ENCODE measurements around the gene HNRNPUL2. TPM values are rescaled to one million over a fixed set of nuclear protein-coding genes. Genes with fewer than 3 reads are reported as not detected.
A peak's percentile ranks its signal among the peaks of the same experiment; 100 is the strongest.
"Not testable (repeated sequence)": the region's sequence is repeated elsewhere in the genome, so short reads cannot be mapped to it uniquely, and the experiment has no call there.

HNRNPUL2 gene
- total and polyA plus RNA-seq, 4 donors = 25.6 to 53.1 (median 35.5) TPM

GRCh38 chr11:62737196-62737595 is 9.9 kb upstream of the HNRNPUL2 start:
- H3K27me3 ChIP-seq (ENCODE audit: control insufficient read depth in 3 of 3, insufficient read depth in 3 of 3, low read length in 2 of 3) = no peaks in the 10 kb centered on the region
- ATAC-seq (ENCODE audit: insufficient read depth, low FRiP score) = no peak
- TF ChIP-seq CTCF (IDR thresholded peaks at IDR 0.05; ENCODE audit: control extremely low read depth, extremely low read depth) = no peak
- H3K27ac ChIP-seq (ENCODE audit: low read depth in 1 of 2, low read length in 1 of 2) = no peak overlapping the region
- H3K4me1 ChIP-seq (ENCODE audit: control insufficient read depth in 5 of 5, insufficient read depth in 5 of 5, low read length in 5 of 5) = no peaks in the 10 kb centered on the region
- H3K36me3 ChIP-seq (ENCODE audit: control insufficient read depth in 4 of 4, insufficient read depth in 4 of 4, low read length in 4 of 4) = peaks cover 16 to 35% (median 21%) of the 10 kb centered on the region in 4 donors
- no peak overlapping the region for H3K9ac ChIP-seq (ENCODE audit: insufficient read depth in 1 of 2, low read length in 2 of 2)
- H3K9me3 ChIP-seq (ENCODE audit: control insufficient read depth in 4 of 4, insufficient read depth in 3 of 4, low read length in 3 of 4) = no peaks in the 10 kb centered on the region
- no peak for DNase-seq
- no peak overlapping the region for H3K4me3 ChIP-seq

GRCh38 chr11:62732830-62733229 is 5.6 kb upstream of the HNRNPUL2 start:
- Histone ChIP-seq H3K4me1 (ENCODE audit: control insufficient read depth in 5 of 5, insufficient read depth in 5 of 5, low read length in 5 of 5) (peaks cover 0 to 10% (median 1%) of the 10 kb centered on the region in 5 donors), H3K27me3 (ENCODE audit: control insufficient read depth in 3 of 3, insufficient read depth in 3 of 3, low read length in 2 of 3) (no peaks in the 10 kb centered on the region), H3K9ac (ENCODE audit: insufficient read depth in 1 of 2, low read length in 2 of 2) (no peak overlapping the region), H3K27ac (ENCODE audit: low read depth in 1 of 2, low read length in 1 of 2) (no peak overlapping the region), H3K9me3 (ENCODE audit: control insufficient read depth in 4 of 4, insufficient read depth in 3 of 4, low read length in 3 of 4) (no peaks in the 10 kb centered on the region), H3K4me3 (no peak overlapping the region), H3K36me3 (ENCODE audit: control insufficient read depth in 4 of 4, insufficient read depth in 4 of 4, low read length in 4 of 4) (peaks cover 4 to 26% (median 7%) of the 10 kb centered on the region in 4 donors)
- no peak for TF ChIP-seq CTCF (IDR thresholded peaks at IDR 0.05; ENCODE audit: control extremely low read depth, extremely low read depth)
- 85 to 86% methylated on average over 2 of the region's 2 CpGs for WGBS, 2 donors
- peak in 2 of 3 donors; percentile 34 to 37 for DNase-seq
- no peak for ATAC-seq (ENCODE audit: insufficient read depth, low FRiP score)

- not testable (repeated sequence) for DNase-seq; H3K27ac ChIP-seq (ENCODE audit: low read depth in 1 of 2, low read length in 1 of 2); H3K27me3 ChIP-seq (ENCODE audit: control insufficient read depth in 3 of 3, insufficient read depth in 3 of 3, low read length in 2 of 3); H3K4me3 ChIP-seq; H3K9ac ChIP-seq (ENCODE audit: insufficient read depth in 1 of 2, low read length in 2 of 2); ATAC-seq (ENCODE audit: insufficient read depth, low FRiP score); H3K9me3 ChIP-seq (ENCODE audit: control insufficient read depth in 4 of 4, insufficient read depth in 3 of 4, low read length in 3 of 4)
- 87 to 89% methylated on average over 14 of the region's 14 CpGs for WGBS, 2 donors
- Histone ChIP-seq H3K4me1 (ENCODE audit: control insufficient read depth in 5 of 5, insufficient read depth in 5 of 5, low read length in 5 of 5) (peaks cover 0 to 22% (median 1%) of the 10 kb centered on the region in 5 donors), H3K36me3 (ENCODE audit: control insufficient read depth in 4 of 4, insufficient read depth in 4 of 4, low read length in 4 of 4) (peaks cover 0 to 20% (median 9%) of the 10 kb centered on the region in 4 donors)
These were observed 2.8 kb upstream of the HNRNPUL2 start for GRCh38 chr11:62730076-62730475.

GRCh38 chr11:62728171-62728988 is 1.1 kb upstream of the HNRNPUL2 start, which contains the start of gene TTC9C:
TSS of gene TTC9C (plus strand) at chr11:62728486. CDS start at chr11:62728849, 363 bp downstream.
- WGBS, 2 donors = 0% methylated on average over 29 of the region's 29 CpGs
- Histone ChIP-seq H3K36me3 (ENCODE audit: control insufficient read depth in 4 of 4, insufficient read depth in 4 of 4, low read length in 4 of 4) (peaks cover 2 to 20% (median 10%) of the 10 kb centered on the region in 4 donors), H3K9me3 (ENCODE audit: control insufficient read depth in 4 of 4, insufficient read depth in 3 of 4, low read length in 3 of 4) (no peaks in the 10 kb centered on the region), H3K27me3 (ENCODE audit: control insufficient read depth in 3 of 3, insufficient read depth in 3 of 3, low read length in 2 of 3) (no peaks in the 10 kb centered on the region), H3K4me3 (peak within 1 kb of the TSS; percentile 78), H3K9ac (ENCODE audit: insufficient read depth in 1 of 2, low read length in 2 of 2) (peak within 1 kb of the TSS; percentile 76 to 99), H3K4me1 (ENCODE audit: control insufficient read depth in 5 of 5, insufficient read depth in 5 of 5, low read length in 5 of 5) (peaks cover 0 to 35% (median 6%) of the 10 kb centered on the region in 5 donors), H3K27ac (ENCODE audit: low read depth in 1 of 2, low read length in 1 of 2) (peak within 1 kb of the TSS; percentile 97 to 99)
- DNase-seq (peak; percentile 89 to 94 (median 93)), ATAC-seq (ENCODE audit: insufficient read depth, low FRiP score) (peak; percentile 64)
- TF ChIP-seq CTCF (IDR thresholded peaks at IDR 0.05; ENCODE audit: control extremely low read depth, extremely low read depth) = no peak
